ENCODE data around the gene UTS2R. TPM values are rescaled to one million over a fixed set of nuclear protein-coding genes. Genes with fewer than 3 reads are reported as not detected.

Gene UTS2R
- total and polyA plus RNA-seq, 2 of the 4 experiments (the other 2 are of a cell fraction), result not detected

- TF ChIP-seq CHD1 (IDR thresholded peaks at IDR 0.05; ENCODE audit: low read depth, low read length) (no peak), FOS (IDR thresholded peaks at IDR 0.05; ENCODE audit: low read depth, low read length) (no peak)
These were observed 31.7 kb upstream of the UTS2R start (continued) for GRCh38 chr17:82339634-82340580.

- H3K9ac ChIP-seq (ENCODE audit: low read depth, low read length), result no peak overlapping the region
- H4K8ac ChIP-seq (ENCODE audit: low read depth in 2 of 2, low read length in 2 of 2), result no peak overlapping the region
- POLR2A ChIA-PET (ENCODE audit: unreplicated experiment), result no interaction called here
- H3K4me2 ChIP-seq (ENCODE audit: low read depth, low read length), result no peak overlapping the region
- dilution Hi-C loops (cut with HindIII; ENCODE audit: low sequenced_read_pairs, unreplicated experiment), result no loop called here
- H3K4me3 ChIP-seq (ENCODE audit: insufficient read depth, low read depth, low read length), result no peak overlapping the region
- no peaks in the 10 kb centered on the region for H3K9me3 ChIP-seq (ENCODE audit: control insufficient read depth, insufficient read depth, low read length)
- intact Hi-C loops (cut with micrococcal nuclease), result no loop called here
- DNase-seq (no peak), ATAC-seq (ENCODE audit: low read depth) (no peak)
- H4K5ac ChIP-seq (ENCODE audit: low read depth, low read length), result no peak overlapping the region
- H3K79me1 ChIP-seq (ENCODE audit: low read depth in 1 of 2, low read length in 2 of 2), result no peaks in the 10 kb centered on the region
- H4K91ac ChIP-seq (ENCODE audit: insufficient read depth, low read depth, low read length), result no peak overlapping the region
- H2AK9ac ChIP-seq (replicated peaks; ENCODE audit: low read depth, low read length, poor library complexity), result no peak overlapping the region
- no peaks in the 10 kb centered on the region for H4K20me1 ChIP-seq (ENCODE audit: insufficient read depth, low read length)
- no peaks in the 10 kb centered on the region for H3K36me3 ChIP-seq (ENCODE audit: control insufficient read depth, insufficient read depth, low read length)
- no peak overlapping the region for H3K4ac ChIP-seq (ENCODE audit: low read depth, low read length)
- H3K27me3 ChIP-seq (ENCODE audit: control insufficient read depth, insufficient read depth, low read length), result peaks cover 4% of the 10 kb centered on the region
- 46% methylated on average over 8 of the region's 28 CpGs; no CpG with 5 or more reads in 1 of the 2 experiments for WGBS, 2 experiments (ENCODE audit: extremely low coverage in 2 of 2, insufficient read length in 1 of 2)
- no peak overlapping the region for H3K14ac ChIP-seq (replicated peaks; ENCODE audit: low read depth, low read length)
- H3K56ac ChIP-seq (ENCODE audit: extremely low read depth, insufficient read depth, low read length), result no peak overlapping the region
- BruUV-seq (replicated peaks), result no TSS peak
- H2BK15ac ChIP-seq (ENCODE audit: low read depth, low read length), result no peak overlapping the region
- H3K4me1 ChIP-seq (ENCODE audit: control insufficient read depth, insufficient read depth, low read length), result peaks cover 8% of the 10 kb centered on the region
- in situ Hi-C loops (cut with MboI; ENCODE audit: low sequenced_read_pairs), result no loop called here
- no peak overlapping the region for H2AK5ac ChIP-seq (ENCODE audit: low read depth, low read length)
- CTCF ChIA-PET, result no interaction called here
- no peak overlapping the region for H2BK20ac ChIP-seq (ENCODE audit: low read depth, low read length)
- H2BK120ac ChIP-seq (ENCODE audit: low read depth, low read length), result no peak overlapping the region
- H3K27ac ChIP-seq (ENCODE audit: insufficient read depth, low read length), result no peak overlapping the region
- no peak overlapping the region for H3K23ac ChIP-seq (ENCODE audit: low read depth, low read length)
- H3K9me1 ChIP-seq (ENCODE audit: insufficient read depth, low read length), result peaks cover 7% of the 10 kb centered on the region
- peak overlapping the region; percentile 21 for H2AFZ ChIP-seq (replicated peaks; ENCODE audit: low read length, poor library complexity)
- no peak overlapping the region for H2BK5ac ChIP-seq (ENCODE audit: low read depth, low read length, poor library complexity, severe bottlenecking)
- no peak overlapping the region for H3K18ac ChIP-seq (ENCODE audit: low read depth, low read length)
- TF ChIP-seq RFX5 (IDR thresholded peaks at IDR 0.05; ENCODE audit: low read depth, low read length), result no peak
- TF ChIP-seq, protein P1, sequence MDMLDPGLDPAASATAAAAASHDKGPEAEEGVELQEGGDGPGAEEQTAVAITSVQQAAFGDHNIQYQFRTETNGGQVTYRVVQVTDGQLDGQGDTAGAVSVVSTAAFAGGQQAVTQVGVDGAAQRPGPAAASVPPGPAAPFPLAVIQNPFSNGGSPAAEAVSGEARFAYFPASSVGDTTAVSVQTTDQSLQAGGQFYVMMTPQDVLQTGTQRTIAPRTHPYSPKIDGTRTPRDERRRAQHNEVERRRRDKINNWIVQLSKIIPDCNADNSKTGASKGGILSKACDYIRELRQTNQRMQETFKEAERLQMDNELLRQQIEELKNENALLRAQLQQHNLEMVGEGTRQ (IDR thresholded peaks at IDR 0.05; ENCODE audit: low read depth, low read length), result no peak
- TF ChIP-seq MAZ (IDR thresholded peaks at IDR 0.05; ENCODE audit: borderline replicate concordance, low read depth, low read length), result no peak
- TF ChIP-seq, protein P2, sequence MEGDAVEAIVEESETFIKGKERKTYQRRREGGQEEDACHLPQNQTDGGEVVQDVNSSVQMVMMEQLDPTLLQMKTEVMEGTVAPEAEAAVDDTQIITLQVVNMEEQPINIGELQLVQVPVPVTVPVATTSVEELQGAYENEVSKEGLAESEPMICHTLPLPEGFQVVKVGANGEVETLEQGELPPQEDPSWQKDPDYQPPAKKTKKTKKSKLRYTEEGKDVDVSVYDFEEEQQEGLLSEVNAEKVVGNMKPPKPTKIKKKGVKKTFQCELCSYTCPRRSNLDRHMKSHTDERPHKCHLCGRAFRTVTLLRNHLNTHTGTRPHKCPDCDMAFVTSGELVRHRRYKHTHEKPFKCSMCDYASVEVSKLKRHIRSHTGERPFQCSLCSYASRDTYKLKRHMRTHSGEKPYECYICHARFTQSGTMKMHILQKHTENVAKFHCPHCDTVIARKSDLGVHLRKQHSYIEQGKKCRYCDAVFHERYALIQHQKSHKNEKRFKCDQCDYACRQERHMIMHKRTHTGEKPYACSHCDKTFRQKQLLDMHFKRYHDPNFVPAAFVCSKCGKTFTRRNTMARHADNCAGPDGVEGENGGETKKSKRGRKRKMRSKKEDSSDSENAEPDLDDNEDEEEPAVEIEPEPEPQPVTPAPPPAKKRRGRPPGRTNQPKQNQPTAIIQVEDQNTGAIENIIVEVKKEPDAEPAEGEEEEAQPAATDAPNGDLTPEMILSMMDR (conservative IDR thresholded peaks at IDR 0.05; ENCODE audit: low read depth, low read length), result no peak
- TF ChIP-seq MAFK (IDR thresholded peaks at IDR 0.05; ENCODE audit: low read depth, low read length), result no peak
- no peak for TF ChIP-seq ELK1 (IDR thresholded peaks at IDR 0.05; ENCODE audit: borderline replicate concordance, low read depth, low read length)
- no peak for TF ChIP-seq CEBPB (IDR thresholded peaks at IDR 0.05; ENCODE audit: low read depth, low read length)
- no peak for TF ChIP-seq RCOR1 (IDR thresholded peaks at IDR 0.05; ENCODE audit: insufficient replicate concordance, low read length)
These were observed 29.0 kb upstream of the UTS2R start for GRCh38 chr17:82342361-82343079.

Measured in IMR-90 (cell line).